GM19328 (cell line): ENCODE data around the gene FAM186B.
"Not testable (repeated sequence)": the region's sequence is repeated elsewhere in the genome, so short reads cannot be mapped to it uniquely, and the experiment has no call there.

ENCODE experiments used
- ATAC-seq: cut with Tn5 transposase; IDR thresholded peaks from one replicate; pipeline ENCODE4 v1.9.1; 2021; ENCODE audit warnings: mild to moderate bottlenecking, moderate library complexity; ENCODE audit not compliant: unreplicated experiment

FAM186B gene

DNA sequence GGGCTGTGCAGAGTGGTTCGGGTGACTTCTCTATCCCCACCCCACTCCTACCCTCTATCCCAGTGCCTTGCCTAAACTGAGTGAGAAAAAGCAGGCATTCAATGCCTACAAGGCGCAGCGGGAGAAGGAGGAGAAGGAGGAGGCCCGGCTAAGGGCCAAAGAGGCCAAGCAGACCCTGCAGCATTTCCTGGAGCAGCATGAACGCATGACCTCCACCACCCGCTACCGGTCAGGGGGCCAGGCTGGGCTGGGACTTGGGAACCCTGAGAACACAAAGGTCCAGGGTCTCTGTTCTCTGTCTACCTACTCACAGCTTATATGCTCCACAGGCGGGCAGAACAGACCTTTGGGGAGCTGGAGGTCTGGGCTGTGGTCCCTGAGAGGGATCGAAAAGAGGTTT, 29.6 kb upstream of the FAM186B start:
- ATAC-seq: no peak

DNA sequence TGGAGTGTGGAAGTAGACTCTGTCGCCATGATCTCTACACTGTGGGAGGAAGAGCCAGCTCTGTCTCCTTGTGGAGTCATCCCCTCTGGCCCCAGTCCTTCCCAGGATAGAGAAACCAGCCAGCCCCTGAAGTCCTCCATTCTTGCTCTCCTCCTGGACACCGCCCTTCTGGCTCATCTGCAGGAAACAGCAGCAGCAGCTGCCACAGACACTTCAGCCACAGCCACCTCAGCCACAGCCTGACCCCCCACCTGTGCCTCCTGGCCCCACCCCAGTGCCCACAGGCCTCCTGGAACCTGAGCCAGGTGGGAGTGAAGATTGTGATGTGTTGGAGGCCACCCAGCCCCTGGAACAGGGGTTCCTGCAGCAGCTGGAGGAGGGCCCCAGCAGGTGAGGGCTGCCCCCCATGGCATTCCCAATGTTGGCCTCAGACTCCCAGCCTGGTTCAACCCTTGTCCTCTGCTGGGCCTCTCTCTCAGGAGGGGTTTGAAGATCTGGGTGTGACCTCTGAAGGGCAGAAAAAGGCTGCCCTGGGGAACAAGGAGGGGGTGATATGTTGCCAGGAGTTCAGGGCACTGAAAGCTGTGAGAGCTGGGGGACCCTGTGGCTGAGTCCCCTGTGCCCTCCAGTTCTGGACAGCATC, 28.4 kb upstream of the FAM186B start:
- ATAC-seq: no peak

GRCh38 chr12:49632986-49633702, 27.7 kb upstream of the FAM186B start:
- ATAC-seq: no peak

GRCh38 chr12:49632401-49632800, 27.0 kb upstream of the FAM186B start:
- ATAC-seq: no peak

DNA sequence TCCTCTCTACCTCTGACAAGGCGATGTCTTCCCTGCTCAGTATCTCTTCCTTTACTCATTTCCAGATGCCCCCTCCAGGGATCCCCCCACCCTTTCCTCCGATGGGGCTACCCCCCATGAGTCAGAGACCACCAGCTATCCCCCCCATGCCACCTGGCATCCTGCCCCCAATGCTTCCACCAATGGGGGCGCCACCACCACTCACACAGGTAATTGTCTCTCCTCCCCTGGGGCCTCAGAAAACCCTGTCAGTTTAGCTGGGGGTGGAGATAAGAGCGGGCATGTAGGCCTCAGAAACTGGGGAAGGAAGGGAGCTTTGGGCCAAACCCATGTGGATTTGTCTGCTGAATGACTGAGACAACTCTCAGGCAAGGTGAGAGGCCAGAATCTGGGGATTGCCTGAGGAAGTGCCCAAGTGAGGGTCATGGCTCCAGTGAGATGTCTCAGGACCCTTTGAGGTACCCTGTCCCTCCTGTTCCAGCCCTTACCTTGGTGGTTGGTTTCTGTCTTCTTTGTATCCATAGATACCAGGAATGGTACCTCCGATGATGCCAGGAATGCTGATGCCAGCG, 26.0 kb upstream of the FAM186B start:
- no peak for ATAC-seq

GRCh38 chr12:49627752-49628360, 22.4 kb upstream of the FAM186B start:
- no peak for ATAC-seq

DNA sequence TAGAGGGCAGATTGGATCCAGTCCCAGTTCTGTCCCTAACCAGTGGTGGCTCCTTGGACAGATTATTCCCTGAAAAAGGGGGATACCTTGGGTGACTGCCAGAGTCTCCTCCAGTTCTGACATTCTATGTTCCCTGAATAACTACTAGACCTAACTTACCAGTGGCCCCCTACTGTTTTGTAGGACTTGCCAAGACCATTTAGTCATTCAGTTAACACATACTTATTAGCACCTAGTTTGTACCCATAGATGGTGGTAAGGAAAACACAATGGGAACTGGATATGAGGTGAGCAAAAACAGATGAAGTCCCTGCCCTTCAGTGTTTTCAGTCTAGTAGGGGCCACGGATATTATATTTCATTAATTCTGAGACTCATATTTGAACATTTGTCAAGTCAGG, 21.4 kb upstream of the FAM186B start:
- ATAC-seq: no peak

- no peak for ATAC-seq
Observed at GRCh38 chr12:49626169-49626835, 20.9 kb upstream of the FAM186B start.

DNA sequence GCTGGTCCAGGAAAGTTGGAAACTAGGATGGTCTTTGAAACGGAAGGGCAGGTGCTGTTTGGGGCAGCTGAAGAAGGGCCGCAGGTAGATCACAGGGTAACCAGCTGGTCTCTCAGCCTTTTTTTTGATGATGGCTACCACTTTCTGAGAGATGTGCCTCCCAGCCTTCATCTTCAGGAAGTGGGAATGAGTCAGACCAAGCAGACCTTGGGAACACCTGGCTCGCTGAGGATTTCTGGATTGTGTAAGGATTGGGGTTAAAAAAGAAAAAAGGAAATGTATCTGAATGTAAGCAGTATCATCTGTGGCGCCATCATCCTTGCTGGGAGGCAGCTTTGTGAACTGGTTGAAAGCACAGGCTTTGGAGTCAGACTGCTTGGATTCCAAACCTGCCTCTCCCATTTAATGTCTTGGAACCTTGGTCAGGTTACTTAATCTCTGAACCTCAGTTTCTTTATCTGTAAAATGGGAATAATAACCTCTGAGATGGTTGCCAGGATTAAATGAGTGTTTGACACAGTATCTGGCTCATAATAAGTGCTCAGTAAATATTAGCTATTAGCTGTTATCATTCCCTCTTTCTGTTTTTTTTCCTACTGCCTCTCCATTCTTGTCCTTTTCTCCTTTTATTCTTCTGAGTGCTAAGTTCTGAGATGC, 19.6 kb upstream of the FAM186B start:
- no peak for ATAC-seq

GRCh38 chr12:49623142-49623904, 17.9 kb upstream of the FAM186B start, which contains the start of gene PRPF40B:
TSS of gene PRPF40B (plus strand) at chr12:49623561. CDS start at chr12:49623591, 30 bp downstream.
- ATAC-seq: peak; percentile 66

DNA sequence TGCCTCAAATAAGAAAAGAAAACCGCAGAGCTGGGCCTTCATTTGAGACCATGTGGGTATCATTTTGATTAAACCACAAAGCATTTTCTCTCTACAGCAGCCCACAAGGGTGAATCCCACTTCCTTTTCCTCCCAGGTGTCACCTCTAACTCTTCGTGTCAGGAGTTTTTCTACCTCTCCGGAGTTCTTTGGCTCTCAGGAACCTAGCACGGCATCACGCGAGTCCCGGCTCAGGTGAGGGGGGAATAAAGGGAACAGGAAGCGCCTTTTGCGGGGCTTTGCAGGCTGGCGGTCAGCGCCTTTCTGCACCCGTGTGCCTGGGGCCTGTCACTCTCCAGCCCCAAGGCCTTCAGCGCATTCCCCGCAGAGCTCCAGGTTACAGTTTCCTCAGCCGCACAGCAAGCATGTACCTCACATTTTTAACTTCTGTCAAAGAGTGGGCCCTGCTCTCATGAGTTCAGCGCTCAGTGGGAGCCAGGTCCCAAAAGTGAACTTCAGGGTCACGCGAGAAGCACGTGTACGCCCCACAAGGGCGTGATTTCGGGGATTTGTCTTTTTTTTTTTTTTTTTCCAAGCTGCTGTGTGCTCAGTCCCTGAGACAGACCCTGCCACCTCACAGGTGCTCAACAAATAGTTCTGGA, 17.2 kb upstream of the FAM186B start:
- ATAC-seq: peak; percentile 31

GRCh38 chr12:49621651-49622500, 16.4 kb upstream of the FAM186B start:
- no peak for ATAC-seq

GRCh38 chr12:49619286-49619685, 13.8 kb upstream of the FAM186B start:
- ATAC-seq: no peak

GRCh38 chr12:49618576-49618975, 13.1 kb upstream of the FAM186B start:
- ATAC-seq: no peak

DNA sequence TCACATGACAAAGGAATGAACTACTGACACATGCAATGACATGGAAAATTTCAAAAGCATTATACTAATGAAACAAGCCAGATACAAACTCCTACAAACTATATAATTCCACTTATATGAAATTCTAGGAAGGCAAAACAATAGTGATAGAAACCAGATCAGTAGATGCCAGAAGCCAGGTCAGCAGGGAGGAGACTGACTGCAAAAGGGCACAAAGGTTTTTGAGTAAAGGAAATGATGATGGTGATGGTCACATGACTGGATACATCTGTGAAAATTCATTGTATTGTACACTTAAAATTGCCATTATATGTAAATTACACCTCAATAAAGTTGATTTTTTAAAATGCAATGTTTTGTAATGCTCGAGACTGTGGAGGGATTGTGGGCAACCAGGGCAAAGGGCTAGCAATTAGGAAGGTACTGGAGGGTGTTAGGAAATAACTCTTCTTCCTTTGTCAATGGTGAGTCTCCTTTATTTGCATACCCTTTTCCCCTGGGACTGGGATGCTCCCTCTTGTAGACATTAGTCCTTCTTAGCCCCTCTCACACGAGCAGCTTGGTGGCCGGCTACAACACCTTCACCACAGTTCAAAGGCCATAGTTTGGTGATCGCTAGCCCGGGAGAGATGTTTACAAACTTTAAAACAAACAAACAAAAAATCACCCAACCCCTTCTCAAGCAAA, 11.2 kb upstream of the FAM186B start:
- no peak for ATAC-seq

GRCh38 chr12:49615725-49616124, 10.3 kb upstream of the FAM186B start:
- ATAC-seq: no peak

GRCh38 chr12:49612210-49612609, 6.8 kb upstream of the FAM186B start:
- ATAC-seq: no peak

- ATAC-seq: not testable (repeated sequence)
Observed at GRCh38 chr12:49610785-49611184, 5.3 kb upstream of the FAM186B start.
